K562 (cell line): ENCODE results near the gene STAB1. TPM values are rescaled to one million over a fixed set of nuclear protein-coding genes. Genes with fewer than 3 reads are reported as not detected.

Experiments
- ATAC-seq: fragments of 200-7000 bp; cut with Tn5 transposase; 3 replicates; pipeline ENCODE4 v1.9.1; 2020; ENCODE audit warnings: moderate library complexity
- BruUV-seq: library from RNA; stranded (reverse); fragments of 400-500 nt; replicated peaks from 2 replicates; lab custom pipeline; 2021; lab: Mats Ljungman, UMichigan
- CTCF ChIA-PET: fragments of 300-600 bp; formaldehyde crosslinking; extraction: SDS; loops from one replicate; lab custom pipeline; 2021; ENCODE audit warnings: low intra/inter-chr PET ratio; lab: Yijun Ruan, JAX
- POLR2A ChIA-PET: fragments of 300-600, 350-650 bp; sonication (Branson Sonifier 250); formaldehyde crosslinking; extraction: SDS; loops from one replicate; lab custom pipeline; 2021; ENCODE audit warnings: antibody characterized with exemption, inconsistent platforms; lab: Yijun Ruan, JAX
- DNase-seq, 4 experiments: peaks; one replicate each; pipeline versions ENCODE4 v3.0.0 to v3.0.0-alpha.2; 2011 to 2018; ENCODE audit warnings: low spot score in 3 of 4, mixed read lengths in 3 of 4; ENCODE audit errors: extremely low read depth in 1 of 4
- FAIRE-seq: peaks from 2 replicates; lab custom pipeline; 2011; peaks lifted over from hg19 to GRCh38; lab: Jason Lieb, UNC
- H2AFZ ChIP-seq: 2 replicates; pipeline ENCODE4 v1.6.0; 2011; ENCODE audit warnings: low read depth, low read length, control low read depth, inconsistent platforms
- H3K27ac ChIP-seq: fragments of 200-600 bp; 3 replicates; pipeline ENCODE4 v1.8.0; 2011; ENCODE audit warnings: low read depth, mild to moderate bottlenecking, control low read depth, inconsistent platforms, low read length, moderate library complexity, mixed read lengths; ENCODE audit errors: extremely low read depth
- H3K27me3 ChIP-seq, 2 experiments: fragments of 300-600 bp in 1 of 2; 2 replicates in 1 of 2; 3 replicates in 1 of 2; pipeline versions ENCODE4 v1.6.0 to v1.8.0; 2011; ENCODE audit warnings: inconsistent platforms in 2 of 2, low read length in 2 of 2, mild to moderate bottlenecking in 1 of 2, mixed read lengths in 1 of 2, moderate library complexity in 1 of 2; ENCODE audit not compliant: control insufficient read depth in 2 of 2, insufficient read depth in 2 of 2
- H3K36me3 ChIP-seq: fragments of 300-600 bp; 3 replicates; pipeline ENCODE4 v1.8.0; 2011; ENCODE audit warnings: mild to moderate bottlenecking, low read length, inconsistent platforms; ENCODE audit not compliant: control insufficient read depth, insufficient read depth
- H3K4me1 ChIP-seq, 2 experiments: fragments of 200-600 bp in 1 of 2; replicated peaks in 1 of 2; 2 replicates in 1 of 2; 3 replicates in 1 of 2; pipeline versions ENCODE4 v1.5.1 to v1.8.0; 2011; ENCODE audit warnings: inconsistent platforms in 2 of 2, low read length in 2 of 2, mild to moderate bottlenecking in 1 of 2, mixed read lengths in 1 of 2, moderate library complexity in 1 of 2; ENCODE audit not compliant: control insufficient read depth in 2 of 2, insufficient read depth in 2 of 2
- H3K4me2 ChIP-seq: 2 replicates; pipeline ENCODE4 v1.6.1; 2011; ENCODE audit warnings: low read length, control low read depth, inconsistent platforms, mixed read lengths; ENCODE audit not compliant: insufficient read depth
- H3K4me3 ChIP-seq: fragments of 200-600 bp; sonication (generic), shearing (Covaris generic); 2 replicates; pipeline ENCODE4 v1.5.1; 2016; ENCODE audit warnings: control low read depth, inconsistent platforms
- H3K79me2 ChIP-seq: fragments of 200-600 bp; 3 replicates; pipeline ENCODE4 v1.8.0; 2011; ENCODE audit warnings: low read length, inconsistent platforms; ENCODE audit not compliant: control insufficient read depth, insufficient read depth
- H3K9ac ChIP-seq, 2 experiments: 2 replicates each; pipeline versions ENCODE4 v1.6.0 to v1.6.1; 2011; ENCODE audit warnings: low read depth in 2 of 2, low read length in 2 of 2, control low read depth in 1 of 2, inconsistent platforms in 1 of 2, mild to moderate bottlenecking in 1 of 2, mixed read lengths in 1 of 2; ENCODE audit not compliant: insufficient read depth in 1 of 2
- H3K9me1 ChIP-seq: one replicate; pipeline ENCODE4 v1.6.0; 2011; ENCODE audit warnings: inconsistent platforms, mild to moderate bottlenecking, low read length, moderate library complexity; ENCODE audit not compliant: control insufficient read depth, insufficient read depth
- H3K9me3 ChIP-seq: replicated peaks from 2 replicates; pipeline ENCODE4 v1.5.1; 2011; ENCODE audit warnings: low read depth, low read length, inconsistent platforms; ENCODE audit not compliant: control insufficient read depth, insufficient read depth
- H4K20me1 ChIP-seq: replicated peaks from 2 replicates; pipeline ENCODE4 v1.6.1; 2011; ENCODE audit warnings: low read length, inconsistent platforms, mixed read lengths; ENCODE audit not compliant: control insufficient read depth, insufficient read depth
- BRCA1 ChIP-seq, 2 experiments: fragments of 450-650 bp in 1 of 2; sonication (generic) in 1 of 2; formaldehyde crosslinking in 1 of 2; IDR thresholded peaks; 2 replicates each; pipeline versions ENCODE4 v1.5.0 to v1.6.1; 2017 to 2020; ENCODE audit warnings: mild to moderate bottlenecking in 1 of 2, missing genetic modification reagents in 1 of 2
- CHD1 ChIP-seq: fragments of 200-600 bp; sonication (generic); IDR thresholded peaks from one replicate; pipeline ENCODE4 v1.6.1; 2012; ENCODE audit warnings: mild to moderate bottlenecking, moderate library complexity, low read length, inconsistent platforms
- ESRRB ChIP-seq: fragments of 250-450 bp; sonication (Bioruptor Pico); IDR thresholded peaks from 2 replicates; pipeline ENCODE4 v1.5.0; 2020; ENCODE audit warnings: mild to moderate bottlenecking, moderate library complexity, borderline replicate concordance
- EZH2 ChIP-seq: IDR thresholded peaks from 2 replicates; pipeline ENCODE4 v1.6.1; 2012; ENCODE audit warnings: low read depth, mild to moderate bottlenecking, inconsistent platforms, low read length, borderline replicate concordance
- KHSRP ChIP-seq: fragments of 450-650 bp; IDR thresholded peaks from 2 replicates; pipeline ENCODE4 v1.6.1; 2017
- NBN ChIP-seq: fragments of 450-650 bp; IDR thresholded peaks from 2 replicates; pipeline ENCODE4 v1.6.1; 2016; ENCODE audit warnings: low read depth, mild to moderate bottlenecking
- NFRKB ChIP-seq: fragments of 450-650 bp; IDR thresholded peaks from 2 replicates; pipeline ENCODE4 v1.6.1; 2016; ENCODE audit warnings: low read depth
- NR2C1 ChIP-seq, 2 experiments: fragments of 450-650 bp; IDR thresholded peaks; 2 replicates each; pipeline ENCODE4 v1.6.1; 2017; ENCODE audit warnings: mild to moderate bottlenecking in 2 of 2, antibody characterized with exemption in 1 of 2, inconsistent platforms in 1 of 2, missing compliant biosample characterization in 1 of 2, missing genetic modification characterization in 1 of 2
- WHSC1 ChIP-seq: IDR thresholded peaks from one replicate; pipeline ENCODE4 v1.6.1; 2012; ENCODE audit warnings: low read length, control low read depth, inconsistent platforms
- ZNF23 ChIP-seq: fragments of 250-450 bp; sonication (Bioruptor Pico); IDR thresholded peaks from 2 replicates; pipeline ENCODE4 v1.4.0; 2020; ENCODE audit warnings: mild to moderate bottlenecking
- ZNF408 ChIP-seq: fragments of 250-450 bp; sonication (Bioruptor Pico); IDR thresholded peaks from 2 replicates; pipeline ENCODE4 v1.4.0; 2020; ENCODE audit warnings: low read depth, mild to moderate bottlenecking, moderate library complexity
- WGBS: fragments of 100-300 bp; shearing (Covaris generic); methylation state at CpG from one replicate; pipeline ENCODE4 v1.1.6; 2016; ENCODE audit warnings: low coverage, mixed read lengths; ENCODE audit not compliant: insufficient coverage; ENCODE audit errors: missing lambda C conversion rate; 5-methylcytosine and 5-hydroxymethylcytosine counted together
- in situ Hi-C: fragments of 300-500 bp; cut with MboI; formaldehyde crosslinking; loops from 4 replicates; pipeline ENCODE4 v1.15.0; 2018; ENCODE audit warnings: inconsistent platforms, mixed read lengths
- intact Hi-C: fragments of 100-400 bp; cut with micrococcal nuclease; formaldehyde crosslinking; loops from 2 replicates; pipeline ENCODE4 v1.14.2; 2022
- polyA plus RNA-seq, 8 experiments: library from polyadenylated mRNA; depleted of rRNA in 4 of 8; stranded (reverse) in 5 of 8; unstranded in 3 of 8; fragments of >200 nt; fragmentation: Nextera tagmentation in 2 of 8; fragmentation: Illumina TruSeq in 1 of 8; extraction: Ambion mirVana in 2 of 8; extraction: Trizol in 1 of 8; gene quantifications; 2 replicates each; pipeline versions ENCODE4 v1.2.1 to v1.2.3, GENCODE V29; 2011 to 2014; ENCODE audit warnings: inconsistent platforms in 1 of 8, missing spikeins in 1 of 8
- total RNA-seq, 7 experiments: library from RNA; depleted of rRNA in 6 of 7; stranded (reverse); fragments of >200 nt in 6 of 7; fragmentation: Illumina TruSeq in 2 of 7; extraction: Trizol in 2 of 7; gene quantifications; 2 replicates each; pipeline versions ENCODE4 v1.2.1 to v1.2.3, GENCODE V29; 2011 to 2021; ENCODE audit warnings: low replicate concordance in 1 of 7
- TF ChIP-seq, protein P1 (sequence below), 2 experiments: fragments of 200-800 bp in 1 of 2; sonication (Bioruptor generic) in 1 of 2; sonication (generic) in 1 of 2; formaldehyde crosslinking in 1 of 2; IDR thresholded peaks in 1 of 2; conservative IDR thresholded peaks in 1 of 2; 2 replicates each; pipeline versions ENCODE4 v1.5.0 to v1.6.1; 2016 to 2020; ENCODE audit warnings: missing compliant biosample characterization in 1 of 2, missing genetic modification characterization in 1 of 2, missing genetic modification reagents in 1 of 2
- TF ChIP-seq, protein P2 (sequence below): fragments of 450-650 bp; IDR thresholded peaks from 2 replicates; pipeline ENCODE4 v1.6.1; 2017; ENCODE audit warnings: antibody characterized with exemption
- TF ChIP-seq, protein P3 (sequence below), 2 experiments: fragments of 450-650 bp in 1 of 2; sonication (generic) in 1 of 2; formaldehyde crosslinking in 1 of 2; IDR thresholded peaks in 1 of 2; conservative IDR thresholded peaks in 1 of 2; 2 replicates each; pipeline versions ENCODE4 v1.6.1 to v1.8.1; 2016 to 2023; ENCODE audit warnings: mild to moderate bottlenecking in 2 of 2, moderate library complexity in 2 of 2, inconsistent platforms in 1 of 2, missing genetic modification reagents in 1 of 2
- TF ChIP-seq, protein P4 (sequence below): sonication (generic); formaldehyde crosslinking; IDR thresholded peaks from 2 replicates; pipeline ENCODE4 v1.8.0; 2022; ENCODE audit warnings: missing genetic modification reagents, mild to moderate bottlenecking, moderate library complexity, borderline replicate concordance

The STAB1 gene
- total and polyA plus RNA-seq, 9 of the 15 experiments (the other 6 are each of a cell fraction or from before 2014, with no cell fraction given) = 0.20 to 3.9 (median 1.2) TPM

DNA sequence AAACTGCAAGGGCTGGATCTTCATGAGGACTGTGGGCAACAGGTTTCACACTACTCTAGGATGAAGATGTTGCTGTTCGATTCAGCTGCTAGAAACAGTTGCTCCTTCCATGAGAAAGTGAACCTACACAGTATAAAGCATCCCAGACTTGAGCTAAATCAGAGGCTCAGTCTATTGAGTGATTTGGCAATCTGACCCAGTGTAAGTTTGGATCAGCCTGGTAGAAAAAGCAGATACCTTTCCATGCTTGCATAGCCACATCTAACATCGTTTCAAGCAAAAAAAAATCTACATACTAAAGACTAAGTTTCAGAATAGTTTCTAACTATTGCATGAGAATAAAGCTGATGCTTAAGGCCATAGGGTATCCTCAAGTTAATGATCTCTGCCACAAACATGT lies 45.9 kb downstream of the STAB1 start (continued):
- TF ChIP-seq BRCA1 (IDR thresholded peaks at IDR 0.05) (no peak), BRCA1 (CRISPR knock-in tag; IDR thresholded peaks at IDR 0.05) (no peak), ESRRB (CRISPR knock-in tag) (no peak), ZNF408 (CRISPR knock-in tag) (no peak), NBN (no peak), NR2C1 (IDR thresholded peaks at IDR 0.05) (no peak), NR2C1 (tag; IDR thresholded peaks at IDR 0.05) (no peak)
- TF ChIP-seq, protein P1, sequence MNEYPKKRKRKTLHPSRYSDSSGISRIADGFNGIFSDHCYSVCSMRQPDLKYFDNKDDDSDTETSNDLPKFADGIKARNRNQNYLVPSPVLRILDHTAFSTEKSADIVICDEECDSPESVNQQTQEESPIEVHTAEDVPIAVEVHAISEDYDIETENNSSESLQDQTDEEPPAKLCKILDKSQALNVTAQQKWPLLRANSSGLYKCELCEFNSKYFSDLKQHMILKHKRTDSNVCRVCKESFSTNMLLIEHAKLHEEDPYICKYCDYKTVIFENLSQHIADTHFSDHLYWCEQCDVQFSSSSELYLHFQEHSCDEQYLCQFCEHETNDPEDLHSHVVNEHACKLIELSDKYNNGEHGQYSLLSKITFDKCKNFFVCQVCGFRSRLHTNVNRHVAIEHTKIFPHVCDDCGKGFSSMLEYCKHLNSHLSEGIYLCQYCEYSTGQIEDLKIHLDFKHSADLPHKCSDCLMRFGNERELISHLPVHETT (CRISPR knock-in tag; conservative IDR thresholded peaks at IDR 0.05 in 1 of 2, IDR thresholded peaks at IDR 0.05 in 1 of 2) = no peak

DNA sequence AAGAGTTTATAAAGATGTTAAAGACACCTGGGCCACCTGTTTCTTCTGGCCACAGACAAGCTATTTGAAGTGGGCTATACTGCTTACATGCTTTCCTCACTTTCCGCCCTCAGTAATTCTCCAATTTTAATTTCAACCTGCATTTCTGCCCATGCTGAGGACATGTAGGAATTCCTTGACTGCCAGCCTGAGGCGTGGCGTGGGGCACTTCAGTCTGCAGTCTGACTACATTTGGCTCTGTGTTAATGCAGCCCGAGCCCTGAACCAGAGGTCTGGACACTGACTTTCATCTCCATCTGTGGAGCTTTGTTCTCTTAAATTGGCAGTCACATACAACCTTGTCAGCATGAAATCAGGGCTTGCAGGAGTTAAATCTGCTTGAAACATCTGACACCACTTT lies 49.8 kb downstream of the STAB1 start:
- CTCF ChIA-PET = no interaction called here
- BruUV-seq = no TSS peak
- no peaks in the 10 kb centered on the region for H3K9me3 ChIP-seq
- H2AFZ ChIP-seq = no peak overlapping the region
- intact Hi-C loops (no loop called here), in situ Hi-C loops (no loop called here)
- POLR2A ChIA-PET = interaction anchor here (1.3 kb wide), 1 partner anchor 9 kb away, joined by 4 read pairs; the partner anchor contains the start of gene UQCC5
- no peak overlapping the region for H3K9ac ChIP-seq
- H3K27me3 ChIP-seq = no peaks in the 10 kb centered on the region
- H4K20me1 ChIP-seq = no peaks in the 10 kb centered on the region; the same call in 1 of the 2 replicates
- peaks cover 57% of the 10 kb centered on the region; the same call in 2 of the 3 replicates for H3K36me3 ChIP-seq
- H3K27ac ChIP-seq = no peak overlapping the region
- H3K4me2 ChIP-seq = no peak overlapping the region
- WGBS = 98% methylated on average over 4 of the region's 4 CpGs
- no peaks in the 10 kb centered on the region for H3K9me1 ChIP-seq
- H3K4me1 ChIP-seq = no peaks in the 10 kb centered on the region
- no peak overlapping the region for H3K4me3 ChIP-seq
- DNase-seq (no peak), FAIRE-seq (no peak), ATAC-seq (no peak)
- H3K79me2 ChIP-seq = peaks cover 16% of the 10 kb centered on the region; the same call in 2 of the 3 replicates
- TF ChIP-seq ZNF23 (CRISPR knock-in tag) (no peak), KHSRP (no peak), WHSC1 (no peak), EZH2 (no peak), NFRKB (no peak), CHD1 (no peak)
- TF ChIP-seq, protein P2, sequence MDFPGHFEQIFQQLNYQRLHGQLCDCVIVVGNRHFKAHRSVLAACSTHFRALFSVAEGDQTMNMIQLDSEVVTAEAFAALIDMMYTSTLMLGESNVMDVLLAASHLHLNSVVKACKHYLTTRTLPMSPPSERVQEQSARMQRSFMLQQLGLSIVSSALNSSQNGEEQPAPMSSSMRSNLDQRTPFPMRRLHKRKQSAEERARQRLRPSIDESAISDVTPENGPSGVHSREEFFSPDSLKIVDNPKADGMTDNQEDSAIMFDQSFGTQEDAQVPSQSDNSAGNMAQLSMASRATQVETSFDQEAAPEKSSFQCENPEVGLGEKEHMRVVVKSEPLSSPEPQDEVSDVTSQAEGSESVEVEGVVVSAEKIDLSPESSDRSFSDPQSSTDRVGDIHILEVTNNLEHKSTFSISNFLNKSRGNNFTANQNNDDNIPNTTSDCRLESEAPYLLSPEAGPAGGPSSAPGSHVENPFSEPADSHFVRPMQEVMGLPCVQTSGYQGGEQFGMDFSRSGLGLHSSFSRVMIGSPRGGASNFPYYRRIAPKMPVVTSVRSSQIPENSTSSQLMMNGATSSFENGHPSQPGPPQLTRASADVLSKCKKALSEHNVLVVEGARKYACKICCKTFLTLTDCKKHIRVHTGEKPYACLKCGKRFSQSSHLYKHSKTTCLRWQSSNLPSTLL = no peak
- TF ChIP-seq, protein P3, sequence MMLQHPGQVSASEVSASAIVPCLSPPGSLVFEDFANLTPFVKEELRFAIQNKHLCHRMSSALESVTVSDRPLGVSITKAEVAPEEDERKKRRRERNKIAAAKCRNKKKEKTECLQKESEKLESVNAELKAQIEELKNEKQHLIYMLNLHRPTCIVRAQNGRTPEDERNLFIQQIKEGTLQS (IDR thresholded peaks at IDR 0.05) = no peak
- TF ChIP-seq, protein P3 (CRISPR knock-in tag; conservative IDR thresholded peaks at IDR 0.05) = no peak
- TF ChIP-seq, protein P4, sequence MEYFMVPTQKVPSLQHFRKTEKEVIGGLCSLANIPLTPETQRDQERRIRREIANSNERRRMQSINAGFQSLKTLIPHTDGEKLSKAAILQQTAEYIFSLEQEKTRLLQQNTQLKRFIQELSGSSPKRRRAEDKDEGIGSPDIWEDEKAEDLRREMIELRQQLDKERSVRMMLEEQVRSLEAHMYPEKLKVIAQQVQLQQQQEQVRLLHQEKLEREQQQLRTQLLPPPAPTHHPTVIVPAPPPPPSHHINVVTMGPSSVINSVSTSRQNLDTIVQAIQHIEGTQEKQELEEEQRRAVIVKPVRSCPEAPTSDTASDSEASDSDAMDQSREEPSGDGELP (CRISPR knock-in tag) = no peak
